Transverse colon (tissue), 3 donors: Measurements from ENCODE around the gene SFXN5.

Experiments used
- CTCF ChIP-seq, 5 experiments: fragments of 200-600 bp in 3 of 5; fragments of 450-650 bp in 2 of 5; sonication (generic) in 3 of 5; IDR thresholded peaks; 1 replicate in 2 of 5; 2 replicates in 3 of 5; pipeline ENCODE4 v1.5.1; 2016 to 2017; ENCODE audit warnings: antibody characterized with exemption in 5 of 5, inconsistent platforms in 3 of 5, mild to moderate bottlenecking in 2 of 5, moderate library complexity in 1 of 5
- POLR2A ChIP-seq: fragments of 450-650 bp; IDR thresholded peaks from one replicate; pipeline ENCODE4 v1.6.1; 2016; ENCODE audit warnings: antibody characterized with exemption, mild to moderate bottlenecking, moderate library complexity

GRCh38 chr2:73003027-73003426 lies 68.5 kb downstream of the SFXN5 start:
- TF ChIP-seq CTCF (IDR thresholded peaks at IDR 0.05), result no peak
- TF ChIP-seq POLR2A, result no peak
